Kidney epithelial cell (primary cell): Measurements from ENCODE around the gene MPHOSPH9. TPM values are rescaled to one million over a fixed set of nuclear protein-coding genes. Genes with fewer than 3 reads are reported as not detected.
A peak's percentile ranks its signal among the peaks of the same experiment; 100 is the strongest.

Experiments
- DNase-seq: peaks from one replicate; pipeline ENCODE4 v3.0.0-alpha.2; 2010; ENCODE audit warnings: low read depth
- H3K27me3 ChIP-seq: 2 replicates; pipeline ENCODE4 v1.6.0; 2011; ENCODE audit warnings: low read length; ENCODE audit not compliant: control insufficient read depth, insufficient read depth
- H3K36me3 ChIP-seq: 2 replicates; pipeline ENCODE4 v1.5.1; 2011; ENCODE audit warnings: low read length; ENCODE audit not compliant: control insufficient read depth, insufficient read depth
- H3K4me3 ChIP-seq: 2 replicates; pipeline ENCODE4 v1.5.1; 2011; ENCODE audit warnings: low read depth, mild to moderate bottlenecking, control low read depth, low read length
- total RNA-seq: library from RNA; depleted of rRNA; stranded (reverse); fragments of >200 nt; gene quantifications from 2 replicates; pipeline ENCODE4 v1.2.3, GENCODE V29; 2015
- TF ChIP-seq, protein P1 (sequence below): IDR thresholded peaks from 2 replicates; pipeline ENCODE4 v1.5.1; 2011; ENCODE audit warnings: mild to moderate bottlenecking, moderate library complexity, low read length, control low read depth, inconsistent platforms; ENCODE audit not compliant: insufficient read depth, poor library complexity, severe bottlenecking

MPHOSPH9 gene
- total RNA-seq, 1 donor from 2014 or later, result 42.1 TPM

DNA sequence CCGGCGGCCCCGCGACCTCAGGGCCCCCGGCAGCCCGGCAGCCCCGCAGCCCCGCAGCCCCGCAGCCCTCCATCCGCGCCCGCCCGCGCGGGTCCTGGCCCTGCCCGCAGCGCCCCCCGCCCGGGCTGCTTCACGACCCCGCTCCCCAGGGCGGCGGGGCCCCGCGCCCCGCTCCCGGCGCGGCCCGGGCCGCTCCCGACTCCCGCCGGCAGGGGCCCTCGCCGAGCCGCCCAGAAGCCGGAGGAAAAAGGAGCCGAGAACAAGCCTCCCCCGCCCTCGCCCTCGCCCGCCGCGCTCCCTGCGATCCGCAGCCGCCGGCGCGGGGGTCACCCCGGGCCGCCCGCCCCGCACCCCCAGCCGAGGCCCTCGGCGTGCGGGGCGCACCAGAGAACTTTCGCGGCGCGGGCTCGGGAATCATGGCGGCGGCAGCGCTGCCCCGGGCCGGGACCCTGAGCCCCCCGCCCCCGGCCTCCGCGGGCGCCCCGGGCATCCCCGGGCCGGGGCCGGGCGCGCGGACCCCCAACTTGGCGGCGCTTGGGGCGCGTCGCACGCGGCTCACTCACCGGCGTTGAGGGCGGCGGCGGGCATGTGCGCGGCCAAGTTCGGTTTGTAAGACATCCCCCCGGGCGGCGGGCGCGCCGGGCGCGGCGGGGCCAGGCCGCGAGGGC is 38.2 kb upstream of the MPHOSPH9 start:
- TF ChIP-seq, protein P1, sequence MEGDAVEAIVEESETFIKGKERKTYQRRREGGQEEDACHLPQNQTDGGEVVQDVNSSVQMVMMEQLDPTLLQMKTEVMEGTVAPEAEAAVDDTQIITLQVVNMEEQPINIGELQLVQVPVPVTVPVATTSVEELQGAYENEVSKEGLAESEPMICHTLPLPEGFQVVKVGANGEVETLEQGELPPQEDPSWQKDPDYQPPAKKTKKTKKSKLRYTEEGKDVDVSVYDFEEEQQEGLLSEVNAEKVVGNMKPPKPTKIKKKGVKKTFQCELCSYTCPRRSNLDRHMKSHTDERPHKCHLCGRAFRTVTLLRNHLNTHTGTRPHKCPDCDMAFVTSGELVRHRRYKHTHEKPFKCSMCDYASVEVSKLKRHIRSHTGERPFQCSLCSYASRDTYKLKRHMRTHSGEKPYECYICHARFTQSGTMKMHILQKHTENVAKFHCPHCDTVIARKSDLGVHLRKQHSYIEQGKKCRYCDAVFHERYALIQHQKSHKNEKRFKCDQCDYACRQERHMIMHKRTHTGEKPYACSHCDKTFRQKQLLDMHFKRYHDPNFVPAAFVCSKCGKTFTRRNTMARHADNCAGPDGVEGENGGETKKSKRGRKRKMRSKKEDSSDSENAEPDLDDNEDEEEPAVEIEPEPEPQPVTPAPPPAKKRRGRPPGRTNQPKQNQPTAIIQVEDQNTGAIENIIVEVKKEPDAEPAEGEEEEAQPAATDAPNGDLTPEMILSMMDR, result peak; percentile 21
- H3K27me3 ChIP-seq, result no peaks in the 10 kb centered on the region
- no peak for DNase-seq
- no peaks in the 10 kb centered on the region for H3K36me3 ChIP-seq
- peak overlapping the region; percentile 92 for H3K4me3 ChIP-seq

DNA sequence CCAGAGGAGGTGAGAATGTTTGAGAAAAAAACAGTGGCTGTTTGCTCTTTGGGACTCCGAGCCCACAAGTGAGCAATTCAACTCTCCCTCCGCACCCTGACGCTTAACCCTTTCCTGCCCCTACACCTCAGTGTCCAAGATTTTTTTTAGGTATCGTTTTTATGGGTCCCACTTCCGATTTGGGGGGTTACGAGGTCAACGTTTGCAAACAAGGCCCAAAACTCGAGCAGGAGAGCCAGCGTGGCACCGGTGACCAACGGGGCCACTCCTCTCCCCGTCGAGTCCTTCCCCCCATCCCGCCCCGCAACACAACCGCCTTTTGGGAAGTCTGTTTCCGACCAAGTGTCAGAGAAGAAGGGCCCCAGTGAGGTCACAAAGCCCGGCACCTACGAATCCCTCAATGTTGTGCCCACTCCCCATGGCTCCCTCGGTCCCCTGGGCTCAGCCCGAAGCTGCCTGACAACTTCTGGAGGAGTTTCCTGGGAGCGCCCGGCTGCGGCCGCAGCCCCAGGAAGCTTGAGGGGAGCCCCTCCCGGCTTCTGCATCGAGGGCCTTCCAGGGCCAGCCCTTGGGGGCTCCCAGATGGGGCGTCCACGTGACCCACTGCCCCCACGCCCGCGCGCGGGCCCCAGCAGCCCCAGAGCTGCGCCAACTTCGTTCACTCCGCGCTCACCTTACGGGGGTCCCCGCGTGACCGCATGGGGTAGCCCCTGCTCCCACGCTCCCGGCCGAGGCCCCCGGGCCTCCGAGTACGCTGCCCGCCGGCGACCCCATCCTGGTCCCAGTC is 37.5 kb upstream of the MPHOSPH9 start:
- Histone ChIP-seq H3K36me3 (no peaks in the 10 kb centered on the region), H3K27me3 (no peaks in the 10 kb centered on the region), H3K4me3 (peak overlapping the region; percentile 92)
- no peak for DNase-seq
- TF ChIP-seq, protein P1, result no peak

DNA sequence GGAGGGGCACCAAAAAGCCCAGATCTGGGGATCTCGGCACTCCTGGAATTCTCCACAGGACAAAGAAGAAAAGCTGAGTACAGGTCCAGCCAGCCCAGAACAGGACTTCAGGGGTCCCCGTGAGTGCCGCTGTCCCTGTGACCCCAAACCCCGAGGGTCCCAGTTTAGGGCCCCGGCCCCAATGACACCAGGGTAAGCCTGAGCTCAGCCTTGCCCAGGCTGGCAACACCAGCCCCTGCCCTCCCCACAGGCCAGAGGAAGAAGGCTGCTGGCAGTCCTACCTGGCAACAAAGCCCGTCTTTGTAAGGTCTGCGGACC is 36.9 kb upstream of the MPHOSPH9 start:
- H3K4me3 ChIP-seq, result peak overlapping the region; percentile 92
- H3K27me3 ChIP-seq, result no peaks in the 10 kb centered on the region
- no peak for DNase-seq
- H3K36me3 ChIP-seq, result no peaks in the 10 kb centered on the region
- TF ChIP-seq, protein P1, result no peak

DNA sequence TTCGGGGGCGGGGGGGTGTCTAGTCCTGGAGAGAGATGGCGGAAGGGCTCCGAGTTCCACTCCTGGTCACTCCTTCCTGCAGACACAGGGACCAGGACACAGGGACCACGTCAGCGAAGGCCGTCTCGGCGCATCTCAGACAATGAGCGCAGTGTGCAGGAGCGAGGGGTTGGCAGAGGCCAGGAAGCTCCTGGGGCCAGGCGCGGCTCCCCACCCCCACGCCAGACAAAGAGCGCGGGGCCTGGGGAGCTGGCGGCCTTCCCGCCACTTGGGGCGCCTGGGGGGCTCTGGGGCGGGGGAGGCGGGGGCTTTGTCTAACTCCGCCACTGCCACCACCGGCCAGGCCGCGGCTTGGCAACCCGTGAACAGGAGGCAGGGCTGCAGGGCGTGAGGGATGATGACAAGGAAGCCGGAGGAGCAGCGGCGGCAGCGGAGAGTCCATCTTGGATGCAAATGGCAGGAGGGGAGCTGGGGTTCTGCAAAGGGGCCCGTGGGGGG is 36.5 kb upstream of the MPHOSPH9 start:
- Histone ChIP-seq H3K36me3 (peaks cover 3% of the 10 kb centered on the region), H3K4me3 (peak overlapping the region; percentile 92), H3K27me3 (no peaks in the 10 kb centered on the region)
- TF ChIP-seq, protein P1, result no peak
- DNase-seq, result no peak

DNA sequence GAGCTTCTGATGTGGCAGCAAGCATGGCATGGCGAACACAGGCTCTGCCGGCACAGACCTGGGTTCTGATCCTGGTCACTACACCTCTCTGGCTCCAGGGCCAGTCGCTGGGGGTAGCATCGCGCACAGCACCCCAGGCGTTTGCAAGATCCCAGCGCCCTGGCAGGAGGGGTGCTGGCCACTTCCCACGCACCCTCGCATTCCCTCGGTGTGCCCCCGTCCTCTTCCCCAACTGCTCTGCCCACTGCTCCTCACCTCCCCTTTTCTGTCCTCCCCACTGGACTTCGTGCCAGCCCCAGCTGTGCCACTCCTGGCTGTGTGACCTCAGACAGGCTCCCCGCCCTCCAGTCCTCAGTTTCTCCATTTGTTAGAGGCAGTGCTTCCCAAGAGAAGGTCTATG is 35.9 kb upstream of the MPHOSPH9 start:
- TF ChIP-seq, protein P1, result no peak
- Histone ChIP-seq H3K4me3 (no peak overlapping the region), H3K27me3 (no peaks in the 10 kb centered on the region), H3K36me3 (peaks cover 3% of the 10 kb centered on the region)
- no peak for DNase-seq
